ENCODE data around the gene MYOZ3. TPM values are rescaled to one million over a fixed set of nuclear protein-coding genes. Genes with fewer than 3 reads are reported as not detected.

Gene MYOZ3
- total RNA-seq, 2 donors from 2014 or later, result 12.4 to 15.8 TPM

DNA sequence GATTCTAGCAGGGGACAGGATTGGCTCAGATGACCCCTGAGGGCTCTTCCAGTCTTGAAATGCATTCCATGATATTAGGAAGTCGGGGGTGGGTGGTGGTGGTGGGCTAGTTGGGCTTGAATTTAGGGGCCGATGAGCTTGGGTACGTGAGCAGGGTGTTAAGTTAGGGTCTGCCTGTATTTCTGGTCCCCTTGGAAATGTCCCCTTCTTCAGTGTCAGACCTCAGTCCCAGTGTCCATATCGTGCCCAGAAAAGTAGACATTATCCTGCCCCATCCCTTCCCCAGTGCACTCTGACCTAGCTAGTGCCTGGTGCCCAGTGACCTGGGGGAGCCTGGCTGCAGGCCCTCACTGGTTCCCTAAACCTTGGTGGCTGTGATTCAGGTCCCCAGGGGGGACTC, 2.9 kb upstream of the MYOZ3 start:
- Histone ChIP-seq H3K4me1 (ENCODE audit: control insufficient read depth, insufficient read depth, low read length) (peaks cover 15% of the 10 kb centered on the region), H3K9me3 (ENCODE audit: control insufficient read depth, low read length) (no peaks in the 10 kb centered on the region), H3K27ac (ENCODE audit: low read depth, low read length) (no peak overlapping the region), H3K4me3 (ENCODE audit: low read length) (no peak overlapping the region), H3K36me3 (ENCODE audit: control insufficient read depth, insufficient read depth, low read length) (no peaks in the 10 kb centered on the region), H3K27me3 (ENCODE audit: control insufficient read depth, insufficient read depth, low read length, poor library complexity, severe bottlenecking) (no peaks in the 10 kb centered on the region), H3K9ac (ENCODE audit: extremely low read depth, low read length, poor library complexity, severe bottlenecking) (no peak overlapping the region)
- DNase-seq, result peak; percentile 31
- Mint-ChIP-seq H3K4me3 (no peak overlapping the region), H3K27ac (no peak overlapping the region), H3K9me3 (no peaks in the 10 kb centered on the region), H3K36me3 (ENCODE audit: low read depth) (no peaks in the 10 kb centered on the region), H3K4me1 (peaks cover 37% of the 10 kb centered on the region), H3K27me3 (ENCODE audit: insufficient read depth) (peaks cover 3% of the 10 kb centered on the region)
- 94 to 100% methylated on average over 1 to 4 of the region's 4 CpGs for WGBS, 2 experiments (ENCODE audit: insufficient coverage in 1 of 2, insufficient read length in 1 of 2)
- TF ChIP-seq, protein P1, sequence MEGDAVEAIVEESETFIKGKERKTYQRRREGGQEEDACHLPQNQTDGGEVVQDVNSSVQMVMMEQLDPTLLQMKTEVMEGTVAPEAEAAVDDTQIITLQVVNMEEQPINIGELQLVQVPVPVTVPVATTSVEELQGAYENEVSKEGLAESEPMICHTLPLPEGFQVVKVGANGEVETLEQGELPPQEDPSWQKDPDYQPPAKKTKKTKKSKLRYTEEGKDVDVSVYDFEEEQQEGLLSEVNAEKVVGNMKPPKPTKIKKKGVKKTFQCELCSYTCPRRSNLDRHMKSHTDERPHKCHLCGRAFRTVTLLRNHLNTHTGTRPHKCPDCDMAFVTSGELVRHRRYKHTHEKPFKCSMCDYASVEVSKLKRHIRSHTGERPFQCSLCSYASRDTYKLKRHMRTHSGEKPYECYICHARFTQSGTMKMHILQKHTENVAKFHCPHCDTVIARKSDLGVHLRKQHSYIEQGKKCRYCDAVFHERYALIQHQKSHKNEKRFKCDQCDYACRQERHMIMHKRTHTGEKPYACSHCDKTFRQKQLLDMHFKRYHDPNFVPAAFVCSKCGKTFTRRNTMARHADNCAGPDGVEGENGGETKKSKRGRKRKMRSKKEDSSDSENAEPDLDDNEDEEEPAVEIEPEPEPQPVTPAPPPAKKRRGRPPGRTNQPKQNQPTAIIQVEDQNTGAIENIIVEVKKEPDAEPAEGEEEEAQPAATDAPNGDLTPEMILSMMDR (conservative IDR thresholded peaks at IDR 0.05), result no peak

DNA sequence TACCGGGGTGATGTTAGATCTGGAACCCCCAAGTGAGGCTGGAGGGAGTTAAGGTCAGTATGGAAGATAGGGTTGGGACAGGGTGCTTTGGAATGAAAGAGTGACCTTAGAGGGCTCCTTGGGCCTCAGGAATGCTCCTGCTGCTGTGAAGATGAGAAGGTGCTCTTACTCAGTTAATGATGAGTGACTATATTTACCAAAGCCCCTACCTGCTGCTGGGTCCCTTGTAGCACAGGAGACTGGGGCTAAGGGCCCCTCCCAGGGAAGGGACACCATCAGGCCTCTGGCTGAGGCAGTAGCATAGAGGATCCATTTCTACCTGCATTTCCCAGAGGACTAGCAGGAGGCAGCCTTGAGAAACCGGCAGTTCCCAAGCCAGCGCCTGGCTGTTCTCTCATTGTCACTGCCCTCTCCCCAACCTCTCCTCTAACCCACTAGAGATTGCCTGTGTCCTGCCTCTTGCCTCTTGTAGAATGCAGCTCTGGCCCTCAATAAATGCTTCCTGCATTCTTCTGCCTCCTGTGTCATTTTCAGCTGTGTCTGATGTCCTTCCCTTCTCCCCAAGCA, 2.3 kb upstream of the MYOZ3 start:
- peaks cover 4% of the 10 kb centered on the region for H3K27me3 Mint-ChIP-seq (ENCODE audit: insufficient read depth)
- peak; percentile 65 for DNase-seq
- peaks cover 15% of the 10 kb centered on the region for H3K4me1 ChIP-seq (ENCODE audit: control insufficient read depth, insufficient read depth, low read length)
- peaks cover 37% of the 10 kb centered on the region for H3K4me1 Mint-ChIP-seq
- H3K9me3 Mint-ChIP-seq, result no peaks in the 10 kb centered on the region
- H3K27ac Mint-ChIP-seq, result no peak overlapping the region
- no peak overlapping the region for H3K9ac ChIP-seq (ENCODE audit: extremely low read depth, low read length, poor library complexity, severe bottlenecking)
- TF ChIP-seq, protein P1 (conservative IDR thresholded peaks at IDR 0.05), result peak; percentile 43
- H3K36me3 ChIP-seq (ENCODE audit: control insufficient read depth, insufficient read depth, low read length), result no peaks in the 10 kb centered on the region
- H3K27ac ChIP-seq (ENCODE audit: low read depth, low read length), result no peak overlapping the region
- no peaks in the 10 kb centered on the region for H3K36me3 Mint-ChIP-seq (ENCODE audit: low read depth)
- no peaks in the 10 kb centered on the region for H3K9me3 ChIP-seq (ENCODE audit: control insufficient read depth, low read length)
- 72 to 79% methylated on average over 3 of the region's 3 CpGs for WGBS, 2 experiments (ENCODE audit: insufficient coverage in 1 of 2, insufficient read length in 1 of 2)
- no peaks in the 10 kb centered on the region for H3K27me3 ChIP-seq (ENCODE audit: control insufficient read depth, insufficient read depth, low read length, poor library complexity, severe bottlenecking)
- no peak overlapping the region for H3K4me3 ChIP-seq (ENCODE audit: low read length)
- no peak overlapping the region for H3K4me3 Mint-ChIP-seq

DNA sequence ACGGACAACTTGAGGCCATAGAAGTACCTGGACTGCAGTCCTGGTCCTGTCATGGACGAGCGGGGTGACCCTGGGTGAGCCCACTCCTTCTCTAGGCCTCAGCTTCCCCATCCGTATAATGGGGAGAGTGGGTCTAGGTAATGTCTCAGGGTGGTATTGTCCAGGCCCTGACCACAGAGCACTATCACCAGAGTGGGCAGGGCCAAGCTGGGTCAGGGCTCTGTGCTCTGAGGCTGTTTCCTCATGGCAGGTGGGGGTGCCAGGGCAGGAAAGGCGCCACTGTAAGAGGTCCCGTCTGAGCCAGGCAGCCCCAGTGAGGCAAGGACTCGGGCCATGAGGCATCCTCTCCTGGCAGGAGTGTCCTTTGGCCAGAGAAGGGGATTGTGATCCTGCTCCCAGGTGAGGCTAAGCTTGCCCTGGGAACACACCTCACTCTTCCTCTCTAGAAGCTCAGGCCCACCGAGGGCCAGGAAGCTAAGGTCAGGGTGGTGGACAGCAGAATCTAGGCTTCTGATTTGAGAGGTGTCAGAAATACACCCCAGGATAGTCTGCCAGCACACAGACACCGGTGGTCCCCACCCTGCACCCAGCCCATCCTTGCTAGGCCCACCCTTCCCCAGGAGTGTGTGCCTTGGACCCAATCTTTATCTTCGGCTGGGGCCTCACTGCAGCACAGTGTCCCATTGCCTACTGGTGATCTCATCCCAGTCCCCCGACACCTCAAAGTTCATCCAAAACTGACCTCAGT, 1.5 kb upstream of the MYOZ3 start:
- Mint-ChIP-seq H3K4me3 (no peak overlapping the region), H3K9me3 (no peaks in the 10 kb centered on the region), H3K27ac (peak overlapping the region; percentile 86), H3K36me3 (ENCODE audit: low read depth) (no peaks in the 10 kb centered on the region), H3K4me1 (peaks cover 37% of the 10 kb centered on the region), H3K27me3 (ENCODE audit: insufficient read depth) (peaks cover 4% of the 10 kb centered on the region)
- WGBS, 2 experiments (ENCODE audit: insufficient coverage in 1 of 2, insufficient read length in 1 of 2), result 93% methylated on average over 7 to 11 of the region's 11 CpGs
- Histone ChIP-seq H3K27me3 (ENCODE audit: control insufficient read depth, insufficient read depth, low read length, poor library complexity, severe bottlenecking) (no peaks in the 10 kb centered on the region), H3K27ac (ENCODE audit: low read depth, low read length) (no peak overlapping the region), H3K9me3 (ENCODE audit: control insufficient read depth, low read length) (no peaks in the 10 kb centered on the region), H3K4me1 (ENCODE audit: control insufficient read depth, insufficient read depth, low read length) (peaks cover 15% of the 10 kb centered on the region), H3K4me3 (ENCODE audit: low read length) (no peak overlapping the region), H3K9ac (ENCODE audit: extremely low read depth, low read length, poor library complexity, severe bottlenecking) (no peak overlapping the region), H3K36me3 (ENCODE audit: control insufficient read depth, insufficient read depth, low read length) (no peaks in the 10 kb centered on the region)
- TF ChIP-seq, protein P1 (conservative IDR thresholded peaks at IDR 0.05), result no peak
- peak; percentile 37 for DNase-seq

Data from endodermal cell (in vitro differentiated cells).